Activated B cell treated with CpG ODN at 0.5 μM for 24 hours (primary cell): Measurements from ENCODE around the gene OR7C1. TPM values are rescaled to one million over a fixed set of nuclear protein-coding genes. Genes with fewer than 3 reads are reported as not detected.

Experiments
- ATAC-seq: fragments of 200-7000 bp; cut with Tn5 transposase; one replicate; pipeline ENCODE4 v1.10.0; 2021; ENCODE audit warnings: low read depth, mild to moderate bottlenecking, moderate library complexity
- CTCF ChIA-PET: fragments of 350-600 bp; sonication (Branson Sonifier 250); formaldehyde crosslinking; loops from one replicate; lab custom pipeline; 2021; ENCODE audit warnings: antibody characterized with exemption; lab: Charles Lee
- POLR2A ChIA-PET: fragments of 350-600 bp; sonication (Branson Sonifier 250); formaldehyde crosslinking; loops from one replicate; lab custom pipeline; 2021; ENCODE audit warnings: antibody characterized with exemption; lab: Charles Lee
- DNase-seq: peaks from one replicate; pipeline ENCODE4 v3.0.0; 2022
- H3K27ac Mint-ChIP-seq: one replicate; pipeline ENCODE4 v1.8.0; 2020; ENCODE audit warnings: mixed read lengths
- H3K27me3 Mint-ChIP-seq: one replicate; pipeline ENCODE4 v1.8.0; 2021; ENCODE audit warnings: mixed read lengths
- H3K36me3 Mint-ChIP-seq: one replicate; pipeline ENCODE4 v1.8.0; 2021; ENCODE audit warnings: low read depth, mixed read lengths
- H3K4me1 Mint-ChIP-seq: one replicate; pipeline ENCODE4 v1.8.0; 2021; ENCODE audit warnings: mixed read lengths
- H3K4me3 Mint-ChIP-seq: one replicate; pipeline ENCODE4 v1.8.0; 2020; ENCODE audit warnings: mild to moderate bottlenecking, mixed read lengths
- H3K9me3 Mint-ChIP-seq: one replicate; pipeline ENCODE4 v1.8.0; 2020; ENCODE audit warnings: mixed read lengths
- intact Hi-C: fragments of 100-400 bp; cut with micrococcal nuclease; formaldehyde crosslinking; loops from one replicate; pipeline ENCODE4 v1.15.1; 2024
- total RNA-seq: library from RNA; stranded (reverse); gene quantifications from 2 replicates; pipeline ENCODE4 v1.2.3, GENCODE V29; 2022
- TF ChIP-seq, protein P1 (sequence below): fragments of 200-600 bp; IDR thresholded peaks from one replicate; pipeline ENCODE4 v1.8.0; 2022; ENCODE audit warnings: antibody characterized with exemption, mild to moderate bottlenecking

Gene OR7C1
- total RNA-seq, 1 donor from 2014 or later = not detected

DNA sequence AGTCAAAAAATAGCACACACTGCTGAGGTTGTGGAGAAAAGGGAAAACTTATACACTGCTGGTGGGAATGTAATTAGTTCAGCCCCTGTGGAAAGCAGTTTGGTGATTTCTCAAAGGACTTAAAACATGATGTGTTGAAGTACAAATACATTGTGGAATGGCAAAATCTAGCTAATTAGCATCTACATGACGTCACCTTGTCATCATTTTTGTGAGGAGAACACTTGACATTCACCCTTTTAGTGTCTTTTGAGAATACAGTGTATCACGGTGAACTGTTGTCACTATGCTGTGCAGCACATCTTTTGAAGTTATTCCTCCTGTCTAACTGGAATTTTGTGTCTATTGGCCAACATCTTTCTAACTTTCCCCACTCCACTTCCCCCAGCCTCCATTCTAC, 8.2 kb upstream of the OR7C1 start:
- H3K27me3 Mint-ChIP-seq = peaks cover 11% of the 10 kb centered on the region
- H3K4me1 Mint-ChIP-seq = no peaks in the 10 kb centered on the region
- TF ChIP-seq, protein P1, sequence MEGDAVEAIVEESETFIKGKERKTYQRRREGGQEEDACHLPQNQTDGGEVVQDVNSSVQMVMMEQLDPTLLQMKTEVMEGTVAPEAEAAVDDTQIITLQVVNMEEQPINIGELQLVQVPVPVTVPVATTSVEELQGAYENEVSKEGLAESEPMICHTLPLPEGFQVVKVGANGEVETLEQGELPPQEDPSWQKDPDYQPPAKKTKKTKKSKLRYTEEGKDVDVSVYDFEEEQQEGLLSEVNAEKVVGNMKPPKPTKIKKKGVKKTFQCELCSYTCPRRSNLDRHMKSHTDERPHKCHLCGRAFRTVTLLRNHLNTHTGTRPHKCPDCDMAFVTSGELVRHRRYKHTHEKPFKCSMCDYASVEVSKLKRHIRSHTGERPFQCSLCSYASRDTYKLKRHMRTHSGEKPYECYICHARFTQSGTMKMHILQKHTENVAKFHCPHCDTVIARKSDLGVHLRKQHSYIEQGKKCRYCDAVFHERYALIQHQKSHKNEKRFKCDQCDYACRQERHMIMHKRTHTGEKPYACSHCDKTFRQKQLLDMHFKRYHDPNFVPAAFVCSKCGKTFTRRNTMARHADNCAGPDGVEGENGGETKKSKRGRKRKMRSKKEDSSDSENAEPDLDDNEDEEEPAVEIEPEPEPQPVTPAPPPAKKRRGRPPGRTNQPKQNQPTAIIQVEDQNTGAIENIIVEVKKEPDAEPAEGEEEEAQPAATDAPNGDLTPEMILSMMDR = no peak
- ChIA-PET CTCF (no interaction called here), POLR2A (no interaction called here)
- no peak overlapping the region for H3K27ac Mint-ChIP-seq
- no peak for ATAC-seq
- no peak for DNase-seq
- no peak overlapping the region for H3K4me3 Mint-ChIP-seq
- intact Hi-C loops = no loop called here
- H3K36me3 Mint-ChIP-seq = no peaks in the 10 kb centered on the region
- H3K9me3 Mint-ChIP-seq = no peaks in the 10 kb centered on the region

DNA sequence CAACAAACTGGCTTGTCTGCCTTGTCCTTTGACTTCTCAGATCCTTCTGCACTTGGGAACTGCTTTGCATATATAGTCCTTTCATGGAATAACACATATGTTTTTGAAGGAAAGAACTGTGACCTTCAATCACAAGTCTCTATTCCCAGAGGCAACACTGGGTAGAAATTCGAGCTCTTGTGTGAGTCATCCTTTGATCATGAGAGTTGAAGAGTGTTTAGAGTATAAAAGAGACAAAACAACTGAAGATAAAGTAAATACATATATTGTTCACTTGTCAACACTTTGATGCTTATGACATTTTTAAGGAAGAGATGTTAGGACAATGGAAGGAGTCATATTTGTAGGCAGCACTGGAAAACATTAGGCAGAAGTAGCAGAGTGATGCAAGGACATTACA, 5.2 kb upstream of the OR7C1 start:
- no peaks in the 10 kb centered on the region for H3K36me3 Mint-ChIP-seq
- TF ChIP-seq, protein P1 = no peak
- CTCF ChIA-PET = no interaction called here
- no peaks in the 10 kb centered on the region for H3K4me1 Mint-ChIP-seq
- intact Hi-C loops = no loop called here
- DNase-seq = no peak
- ATAC-seq = no peak
- peaks cover 7% of the 10 kb centered on the region for H3K27me3 Mint-ChIP-seq
- H3K27ac Mint-ChIP-seq = no peak overlapping the region
- POLR2A ChIA-PET = no interaction called here
- H3K4me3 Mint-ChIP-seq = no peak overlapping the region
- no peaks in the 10 kb centered on the region for H3K9me3 Mint-ChIP-seq

DNA sequence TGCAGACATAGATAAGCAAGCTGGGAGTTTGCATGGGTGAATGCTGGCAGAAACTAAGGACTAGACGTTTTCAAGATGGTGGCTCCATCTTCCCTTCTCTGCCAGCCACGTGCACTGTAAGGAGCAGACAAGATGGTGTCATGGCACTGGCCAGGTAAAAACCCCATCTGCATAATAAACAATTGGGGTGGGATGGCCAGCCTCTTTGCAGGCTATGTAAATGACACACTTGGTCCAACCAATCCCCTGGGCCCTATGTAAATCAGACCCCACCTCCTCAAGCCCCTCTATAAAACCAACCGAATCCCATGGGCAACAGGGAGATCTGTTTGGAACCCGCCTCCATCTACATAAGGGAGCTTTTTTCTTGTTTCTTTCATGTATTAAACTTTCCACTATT, 2.4 kb upstream of the OR7C1 start:
- no peak for ATAC-seq
- Mint-ChIP-seq H3K36me3 (no peaks in the 10 kb centered on the region), H3K4me3 (no peak overlapping the region), H3K4me1 (no peaks in the 10 kb centered on the region), H3K27me3 (peaks cover 2% of the 10 kb centered on the region), H3K27ac (no peak overlapping the region), H3K9me3 (no peaks in the 10 kb centered on the region)
- TF ChIP-seq, protein P1 = no peak
- intact Hi-C loops = no loop called here
- POLR2A ChIA-PET = no interaction called here
- CTCF ChIA-PET = no interaction called here
- DNase-seq = no peak

DNA sequence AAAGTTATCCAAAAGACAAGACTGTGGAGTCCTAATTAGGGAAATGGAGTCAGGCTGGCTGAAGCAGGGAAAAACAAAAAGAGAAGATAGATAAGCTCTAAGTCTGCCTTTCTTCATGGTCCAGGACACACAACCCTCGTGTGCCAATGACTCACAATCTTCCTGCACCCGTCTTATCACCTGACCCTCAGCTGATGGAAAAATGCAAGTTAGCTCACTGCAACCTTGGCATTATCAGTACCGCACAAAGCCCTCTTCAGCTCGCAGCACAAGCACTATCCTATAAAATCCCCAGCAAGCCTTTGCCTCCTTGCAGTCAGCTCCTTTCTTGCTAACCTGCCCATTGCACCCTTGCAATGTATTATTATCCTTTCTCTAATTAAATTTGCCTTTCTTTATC, 4.3 kb downstream of the OR7C1 start:
- no peaks in the 10 kb centered on the region for H3K36me3 Mint-ChIP-seq
- H3K27ac Mint-ChIP-seq = peak overlapping the region; percentile 70
- ChIA-PET POLR2A (no interaction called here), CTCF (no interaction called here)
- no peaks in the 10 kb centered on the region for H3K9me3 Mint-ChIP-seq
- H3K4me3 Mint-ChIP-seq = no peak overlapping the region
- H3K27me3 Mint-ChIP-seq = peaks cover 8% of the 10 kb centered on the region
- TF ChIP-seq, protein P1 = no peak
- intact Hi-C loops = no loop called here
- DNase-seq = no peak
- peaks cover 6% of the 10 kb centered on the region for H3K4me1 Mint-ChIP-seq
- ATAC-seq = peak; percentile 60

DNA sequence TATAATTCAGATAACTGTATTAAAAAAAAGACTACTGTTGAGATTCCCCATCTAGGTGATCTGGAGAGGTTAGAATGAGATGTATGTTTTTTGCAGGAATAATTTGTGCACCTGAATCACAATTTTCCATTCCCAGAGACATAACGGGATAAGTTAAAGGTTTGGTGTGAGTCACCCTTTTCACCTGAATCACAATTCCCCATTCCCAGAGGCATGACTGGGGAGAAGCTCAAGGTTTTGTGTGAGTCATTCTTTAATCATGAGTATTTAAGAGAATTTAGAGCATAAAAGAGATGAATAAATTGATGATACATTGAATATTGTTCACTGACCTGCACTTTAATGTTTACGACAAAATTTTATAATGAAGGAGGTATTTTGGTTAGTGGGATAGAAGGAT, 9.0 kb downstream of the OR7C1 start:
- DNase-seq (no peak), ATAC-seq (no peak)
- H3K9me3 Mint-ChIP-seq = no peaks in the 10 kb centered on the region
- H3K27ac Mint-ChIP-seq = no peak overlapping the region
- TF ChIP-seq, protein P1 = no peak
- H3K4me3 Mint-ChIP-seq = no peak overlapping the region
- intact Hi-C loops = no loop called here
- H3K36me3 Mint-ChIP-seq = no peaks in the 10 kb centered on the region
- H3K27me3 Mint-ChIP-seq = peaks cover 24% of the 10 kb centered on the region
- H3K4me1 Mint-ChIP-seq = peaks cover 8% of the 10 kb centered on the region
- ChIA-PET CTCF (no interaction called here), POLR2A (no interaction called here)
